Measurements from ENCODE around the gene CLPTM1L.

Gene CLPTM1L

GRCh38 chr5:1344975-1345838 lies at the start of gene CLPTM1L:
Gene CLPTM1L, minus strand, starts transcription at chr5:1345099. Its CDS starts 258 bp downstream, at chr5:1344841.
- DNase-seq = peak; percentile 45

GRCh38 chr5:1393571-1394501 lies 48.9 kb upstream of the CLPTM1L start:
- peak; percentile 51 for DNase-seq

- no peak for DNase-seq
These were observed 48.1 kb upstream of the CLPTM1L start for GRCh38 chr5:1392801-1393565.

DNA sequence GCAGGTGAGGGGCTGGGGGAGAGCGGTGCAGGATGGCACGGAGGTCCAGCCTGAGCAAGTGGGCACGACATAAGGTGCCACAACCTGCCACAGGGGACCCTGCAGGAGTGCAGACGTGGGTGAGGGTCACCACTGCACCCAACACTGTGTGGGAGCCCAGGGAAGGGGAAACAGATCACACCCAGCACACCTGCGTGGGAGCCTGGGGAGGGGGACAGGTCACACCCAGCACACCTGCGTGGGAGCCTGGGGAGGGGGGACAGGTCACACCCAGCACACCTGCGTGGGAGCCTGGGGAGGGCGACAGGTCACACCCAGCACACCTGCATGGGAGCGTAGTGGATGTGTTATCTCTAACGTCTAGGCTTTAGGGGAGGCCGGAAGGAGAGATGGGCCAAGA lies 47.4 kb upstream of the CLPTM1L start:
- DNase-seq = no peak

DNA sequence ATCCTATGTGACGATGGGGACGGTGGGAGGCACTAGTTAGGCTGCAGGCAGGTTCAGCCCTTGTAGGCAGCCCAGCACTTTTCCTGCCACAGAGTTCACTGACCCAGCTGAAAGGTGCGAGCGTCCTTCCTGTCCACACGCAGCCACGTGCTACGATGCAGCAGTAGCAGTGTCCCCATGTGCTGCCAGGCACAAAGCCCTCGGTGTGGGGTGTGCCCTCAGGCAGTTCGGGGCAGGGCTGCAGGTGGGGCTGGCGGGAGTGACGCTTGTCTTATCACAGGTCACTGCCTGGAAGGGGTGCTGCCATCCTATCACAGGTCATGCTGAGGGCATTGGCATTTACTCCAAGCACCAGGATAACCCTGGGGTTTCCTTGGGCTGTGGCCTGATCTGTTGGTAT lies 46.8 kb upstream of the CLPTM1L start:
- no peak for DNase-seq

- peak; percentile 54 for DNase-seq
These were observed 46.1 kb upstream of the CLPTM1L start for GRCh38 chr5:1390861-1391600.

- DNase-seq = no peak
These were observed 45.4 kb upstream of the CLPTM1L start for GRCh38 chr5:1390333-1390732.

DNA sequence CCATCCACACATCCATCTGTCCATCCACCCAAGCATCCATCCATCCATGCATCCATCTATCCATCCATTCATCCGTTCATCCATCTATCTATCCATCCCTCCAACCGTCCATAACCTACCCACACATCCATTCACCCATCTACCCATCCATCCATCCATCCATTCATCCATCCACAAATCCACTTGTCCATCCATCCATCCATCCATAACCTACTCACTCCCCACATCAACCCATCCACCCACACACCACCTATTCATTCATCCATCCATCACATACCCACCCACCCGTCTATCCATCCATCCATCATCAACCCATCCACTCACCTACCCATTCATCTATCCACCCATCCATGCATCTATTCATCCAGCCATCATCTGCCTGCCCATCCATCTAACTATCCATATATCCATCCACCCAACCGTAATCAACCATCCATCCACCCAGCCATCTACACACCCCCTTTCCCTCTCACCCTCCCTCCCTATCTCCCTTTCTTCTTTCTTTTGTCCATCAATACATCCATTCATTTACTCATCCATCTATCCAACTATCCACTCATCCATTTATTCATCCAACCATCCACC lies 43.6 kb upstream of the CLPTM1L start:
- no peak for DNase-seq

GRCh38 chr5:1387876-1388275 lies 43.0 kb upstream of the CLPTM1L start:
- DNase-seq = no peak

DNA sequence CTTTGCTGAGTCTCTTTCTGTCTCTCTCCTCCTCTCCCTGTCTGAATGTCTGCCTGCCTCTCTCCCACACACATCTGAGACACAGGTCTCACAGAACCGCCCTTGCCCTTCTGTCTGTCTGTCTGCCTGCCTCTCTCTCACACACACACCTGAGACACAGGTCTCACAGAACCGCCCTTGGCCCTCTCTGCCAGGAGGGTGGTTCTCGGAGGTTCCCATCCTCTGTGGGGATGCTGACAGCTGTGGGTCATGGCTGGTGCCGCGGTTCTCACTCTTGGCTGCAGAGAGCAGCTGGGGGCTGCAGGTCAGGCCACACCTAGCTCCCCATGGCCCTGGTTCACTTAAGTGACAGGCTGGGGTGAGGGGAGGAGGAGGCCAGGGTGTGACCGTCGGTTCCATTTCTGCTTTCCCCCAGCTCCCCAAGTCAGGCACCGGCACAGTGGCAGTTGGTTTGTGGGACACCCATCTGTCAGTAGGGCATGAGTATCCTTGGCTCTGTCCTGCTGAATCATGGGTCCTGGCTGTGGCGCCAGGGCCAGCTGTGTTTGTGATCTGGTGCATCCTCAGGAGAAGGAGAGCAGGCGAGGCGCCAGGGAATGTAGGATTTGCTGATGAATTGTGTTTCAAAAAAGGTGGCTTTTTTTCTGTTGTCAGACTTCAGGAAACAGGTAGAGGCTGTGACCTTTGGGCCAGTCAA lies 42.3 kb upstream of the CLPTM1L start:
- no peak for DNase-seq

DNA sequence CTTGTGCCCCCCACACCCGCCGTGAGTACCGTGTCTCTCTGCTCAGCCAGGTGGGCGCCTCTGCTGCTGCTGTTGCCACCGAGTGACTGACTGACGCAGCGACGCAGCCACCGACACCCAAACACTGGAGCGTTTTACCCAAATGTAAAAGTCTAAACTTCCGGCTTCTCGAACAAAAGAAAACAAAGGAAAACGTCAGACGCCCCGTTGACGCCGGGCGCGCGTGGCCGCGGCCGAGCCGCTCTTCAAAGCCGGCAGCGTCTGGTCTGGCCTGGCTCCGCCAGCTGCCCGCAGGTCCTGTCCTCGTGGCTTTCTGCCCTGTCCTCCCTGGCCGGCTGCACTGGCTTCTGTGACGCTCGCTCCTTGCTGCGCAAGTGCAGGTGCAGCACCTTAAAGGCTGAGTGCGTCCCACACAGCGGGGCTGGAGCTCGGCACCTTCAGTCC lies 41.4 kb upstream of the CLPTM1L start:
- DNase-seq = peak; percentile 46

DNA sequence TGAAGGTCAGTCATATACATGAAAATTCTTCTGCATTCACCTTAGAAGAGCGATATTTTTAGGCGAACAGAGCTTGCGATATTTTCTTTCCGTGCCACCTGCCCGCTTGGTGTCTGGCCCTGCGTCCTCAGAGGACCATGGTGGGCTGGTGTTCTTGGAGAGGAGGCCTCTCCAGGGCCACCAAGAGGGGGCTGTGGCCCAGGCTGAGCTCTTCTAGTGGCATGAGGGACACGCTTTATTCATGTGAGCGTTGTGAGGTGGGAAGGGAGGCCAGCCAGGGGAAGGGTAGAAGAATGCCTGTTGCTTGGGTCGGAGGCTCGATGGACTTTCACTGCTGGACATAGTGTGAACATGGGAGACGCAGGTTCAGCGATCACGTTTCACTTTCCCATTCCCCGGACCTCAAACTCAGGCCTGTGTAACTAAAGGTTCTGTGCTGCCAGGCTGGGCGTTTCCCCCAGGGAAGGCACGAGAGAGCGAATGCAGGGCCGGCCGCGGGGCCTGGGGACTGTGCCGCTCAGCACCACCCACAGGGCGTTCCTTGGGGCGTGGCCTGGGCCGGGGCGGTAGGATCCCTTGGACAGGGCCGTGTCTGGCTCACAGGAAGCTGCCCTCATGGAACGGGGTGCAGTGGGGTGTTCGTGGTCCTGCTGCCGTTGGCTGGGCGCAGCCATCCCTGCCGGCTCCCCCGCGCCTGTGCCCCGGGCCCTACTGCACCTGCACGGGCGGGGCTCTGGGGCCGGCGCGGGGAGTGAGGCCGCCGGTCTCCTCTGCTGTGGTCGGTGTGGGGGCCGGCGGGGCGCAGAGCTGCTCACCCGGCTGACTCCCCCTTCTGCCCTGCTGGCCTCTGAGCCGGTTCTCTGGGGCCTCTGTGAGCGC lies 40.7 kb upstream of the CLPTM1L start:
- DNase-seq = peak; percentile 78

DNA sequence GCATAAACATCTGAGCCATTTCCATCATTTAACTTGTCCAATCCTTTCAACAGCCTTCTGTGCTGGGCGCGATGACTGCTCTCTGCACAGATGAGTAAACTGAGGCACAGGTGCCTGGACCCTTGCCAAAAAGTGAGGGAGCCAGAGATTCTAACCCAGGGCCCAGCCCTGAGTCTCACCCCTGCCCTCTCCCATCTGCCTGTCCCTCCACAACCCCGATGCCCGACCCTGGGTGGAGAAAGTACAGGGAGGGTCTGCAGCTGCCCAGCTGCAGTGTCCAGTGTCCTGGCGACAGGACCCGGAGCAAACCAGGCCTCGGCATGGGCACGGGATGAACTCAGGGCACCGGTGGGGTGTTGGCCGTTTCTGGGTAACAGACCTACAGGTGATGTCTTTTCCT lies 39.6 kb upstream of the CLPTM1L start:
- DNase-seq = no peak

DNA sequence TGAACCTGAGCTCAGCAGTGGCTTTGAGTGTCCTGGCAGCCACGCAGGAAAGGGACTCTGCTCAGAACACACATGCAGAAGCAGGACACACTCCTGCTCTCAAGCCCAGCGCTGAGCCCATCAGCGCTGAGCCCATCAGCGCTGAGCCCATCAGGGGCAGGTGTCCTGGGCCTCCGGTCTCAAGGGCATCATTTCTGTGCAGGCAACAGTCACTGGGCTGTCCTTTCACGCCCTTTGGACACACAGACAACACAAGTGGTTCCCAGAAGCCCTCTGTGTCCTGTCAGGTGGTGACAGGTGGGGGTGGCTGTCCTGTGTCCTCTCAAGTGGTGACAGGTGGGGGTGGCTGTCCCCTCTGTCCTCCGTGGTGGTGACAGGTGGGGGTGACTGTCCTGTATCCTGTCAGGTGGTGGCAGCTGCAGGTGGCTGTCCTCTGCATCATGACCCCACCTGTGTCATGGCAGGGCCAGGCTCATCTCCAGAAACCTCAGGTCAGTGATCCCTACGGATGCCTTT lies 39.0 kb upstream of the CLPTM1L start:
- no peak for DNase-seq

DNA sequence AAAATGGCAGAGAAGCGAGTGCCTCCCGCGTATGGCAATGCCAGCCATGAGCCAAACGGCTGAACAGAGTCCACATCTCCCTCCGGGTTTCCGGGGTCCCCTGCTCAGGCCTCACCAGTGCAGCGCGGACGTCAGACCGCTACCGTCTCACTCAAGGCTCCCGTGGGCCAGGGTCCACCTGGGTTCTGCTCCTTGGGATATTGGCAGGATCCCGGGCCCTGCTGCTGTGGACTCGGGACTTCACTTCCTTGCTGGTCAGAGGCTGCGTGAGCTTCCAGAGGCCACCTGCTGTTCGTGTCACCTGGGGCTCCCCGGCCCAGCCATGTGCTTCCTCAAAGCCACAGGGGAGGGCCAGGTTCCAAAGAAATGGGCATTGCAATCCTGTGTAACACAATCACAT lies 38.4 kb upstream of the CLPTM1L start:
- no peak for DNase-seq

DNA sequence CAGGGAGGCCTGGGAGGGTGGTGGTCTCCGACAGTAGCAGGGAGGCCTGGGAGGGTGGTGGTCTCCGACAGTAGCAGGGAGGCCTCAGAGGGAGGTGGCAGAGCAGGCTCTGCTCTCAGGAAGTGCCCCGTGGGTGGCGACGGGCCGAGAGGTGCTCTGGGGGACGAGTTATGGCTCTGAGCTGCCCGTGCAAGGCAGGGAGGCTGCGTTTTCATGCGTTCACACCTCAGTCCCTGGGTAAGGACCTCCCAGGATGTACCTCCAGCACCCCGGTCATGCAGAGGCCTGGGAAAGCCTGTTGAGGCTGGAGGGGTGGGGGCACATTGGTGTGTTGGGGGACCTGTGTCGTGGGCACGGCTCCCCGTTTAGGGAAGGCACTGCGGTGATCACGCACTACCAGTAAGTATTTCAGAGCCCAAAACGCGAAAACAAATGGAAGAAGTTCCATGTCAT lies 37.4 kb upstream of the CLPTM1L start:
- DNase-seq = no peak

- no peak for DNase-seq
These were observed 36.7 kb upstream of the CLPTM1L start for GRCh38 chr5:1381370-1382247.

DNA sequence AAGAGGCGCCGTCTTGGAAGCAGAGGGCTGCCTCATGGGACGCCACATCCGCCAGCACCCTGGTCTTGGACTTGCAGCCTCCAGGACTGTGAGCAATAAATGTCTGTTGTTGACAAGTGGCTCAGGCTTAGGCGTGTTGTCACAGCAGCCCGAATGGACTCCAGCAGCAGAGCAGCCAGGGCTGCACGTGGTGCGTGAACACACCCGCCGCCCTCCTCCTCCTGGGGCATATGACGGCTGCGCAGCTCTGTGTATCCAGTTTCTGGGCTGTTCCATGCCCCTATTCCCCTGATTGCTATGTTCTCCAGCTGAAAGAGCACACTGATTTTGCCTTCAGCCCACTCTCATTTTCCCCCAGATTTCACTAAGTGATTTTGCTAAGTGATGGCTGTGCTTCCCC lies 36.0 kb upstream of the CLPTM1L start:
- no peak for DNase-seq

All from DMS79 treated with DMSO at 0.1 percent for 48 hours (cell line).